Body of pancreas (tissue), 4 donors: ENCODE measurements around the gene DNAJB13.

Experiments
- CTCF ChIP-seq, 7 experiments: fragments of 450-650 bp in 4 of 7; fragments of 200-600 bp in 3 of 7; sonication (generic) in 3 of 7; IDR thresholded peaks; one replicate each; pipeline ENCODE4 v1.5.1; 2016 to 2019; ENCODE audit warnings: antibody characterized with exemption in 7 of 7
- POLR2A ChIP-seq, 3 donors: fragments of 450-650 bp; IDR thresholded peaks; one replicate each; pipeline ENCODE4 v1.6.1; 2016; ENCODE audit warnings: antibody characterized with exemption in 3 of 3, mild to moderate bottlenecking in 2 of 3

GRCh38 chr11:73951797-73952196 lies 971 bp downstream of the DNAJB13 start:
- no peak for TF ChIP-seq CTCF (IDR thresholded peaks at IDR 0.05)
- TF ChIP-seq POLR2A (IDR thresholded peaks at IDR 0.05): no peak
